Measurements from ENCODE around the gene SAMD4B. TPM values are rescaled to one million over a fixed set of nuclear protein-coding genes. Genes with fewer than 3 reads are reported as not detected.
"Not testable (repeated sequence)": the region's sequence is repeated elsewhere in the genome, so short reads cannot be mapped to it uniquely, and the experiment has no call there.

Gene SAMD4B
- total RNA-seq, 1 experiment from 2014 or later: 126 TPM

- no peak for DNase-seq (ENCODE audit: low read depth)
Measured at GRCh38 chr19:39335168-39335548, 7.1 kb upstream of the SAMD4B start.

DNA sequence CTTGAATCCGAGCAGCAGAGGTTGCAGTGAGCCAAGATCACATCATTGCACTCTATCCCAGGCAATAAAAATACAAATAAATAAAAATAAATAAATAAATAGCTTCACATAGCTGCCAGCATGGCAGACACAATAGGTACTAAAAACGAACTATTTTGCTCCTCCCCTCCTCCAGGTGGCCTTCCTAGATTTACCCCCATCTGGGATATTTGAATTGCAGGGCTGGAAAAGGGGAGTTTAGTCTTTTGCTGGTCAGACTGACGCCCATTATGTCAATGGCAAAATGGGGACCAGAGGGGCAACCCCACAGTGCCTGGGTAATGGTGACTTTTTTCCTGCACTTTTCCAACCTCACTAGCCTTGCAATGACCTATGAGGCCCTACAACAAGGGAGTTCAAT is 5.7 kb upstream of the SAMD4B start:
- DNase-seq (ENCODE audit: low read depth): no peak

- DNase-seq (ENCODE audit: low read depth): no peak
Measured at GRCh38 chr19:39339674-39340073, 2.5 kb upstream of the SAMD4B start.

DNA sequence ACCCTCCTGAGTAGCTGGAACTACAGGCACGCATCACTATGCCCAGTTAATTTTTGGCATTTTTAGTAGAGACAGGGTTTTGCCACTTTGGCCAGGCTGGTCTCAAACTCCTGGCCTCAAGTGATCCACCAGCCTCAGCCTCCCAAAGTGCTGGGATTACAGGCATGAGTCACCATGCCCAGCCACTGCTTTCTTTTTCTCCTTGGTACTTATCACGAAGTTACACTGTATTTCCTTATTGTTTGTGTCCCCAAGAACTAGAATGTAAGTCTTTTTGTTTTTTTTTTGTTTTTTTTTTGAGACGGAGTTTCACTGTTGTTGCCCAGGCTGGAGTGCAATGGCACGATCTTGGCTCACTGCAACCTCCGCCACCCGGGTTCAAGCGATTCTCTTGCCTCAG is 2.1 kb upstream of the SAMD4B start:
- DNase-seq (ENCODE audit: low read depth): not testable (repeated sequence)

DNA sequence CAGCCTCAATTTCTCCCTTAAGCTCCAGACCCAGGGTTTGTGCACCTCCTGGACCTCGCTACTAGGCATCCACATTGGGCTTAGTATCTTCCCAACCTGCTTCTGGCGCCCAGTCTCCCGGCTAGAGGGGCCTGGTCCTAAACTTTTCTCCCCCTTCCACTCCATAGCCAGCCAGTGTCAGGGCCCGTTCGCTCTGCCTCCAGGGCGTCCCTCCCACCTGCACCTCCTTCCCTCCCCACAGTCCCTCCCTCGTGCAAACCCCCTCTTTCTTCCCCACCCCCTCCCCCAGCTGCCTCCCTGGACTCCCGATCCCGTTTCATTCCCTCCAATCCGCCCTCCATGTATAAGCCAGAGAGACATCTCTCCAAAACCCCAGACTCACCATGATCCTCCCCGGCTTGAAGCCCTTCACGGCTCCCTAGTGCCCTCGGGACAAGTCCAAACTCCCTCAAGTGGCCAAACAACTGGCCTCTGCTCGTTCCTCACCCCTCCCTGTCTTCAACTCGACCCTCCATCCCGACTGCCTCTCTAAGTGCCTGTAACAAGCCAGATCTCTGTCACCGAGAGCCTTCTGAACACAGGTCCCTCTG is 997 bp upstream of the SAMD4B start:
- peak; percentile 36 for DNase-seq (ENCODE audit: low read depth)

GRCh38 chr19:39342647-39343305 is 555 bp downstream of the SAMD4B start:
- DNase-seq (ENCODE audit: low read depth): no peak

DNA sequence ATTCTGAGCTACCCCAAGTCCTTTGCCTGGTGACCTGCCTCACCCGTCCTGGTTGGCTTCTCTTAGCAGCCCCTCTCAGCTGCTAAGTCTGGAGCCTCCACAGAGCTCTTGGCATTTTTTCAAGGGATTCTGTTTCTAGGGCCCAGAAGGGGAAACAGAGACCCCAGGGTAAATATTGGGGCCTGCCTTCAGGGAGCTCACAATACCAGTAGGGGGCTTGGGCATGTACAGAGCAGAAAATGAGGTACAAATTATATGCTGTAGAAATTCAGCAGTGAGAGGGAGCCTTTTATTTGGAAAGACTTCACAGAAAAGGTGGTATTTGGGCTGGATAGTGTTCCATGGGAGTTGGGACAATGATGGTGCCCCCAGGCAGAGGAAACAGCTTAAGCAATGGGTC is 3.7 kb downstream of the SAMD4B start:
- DNase-seq (ENCODE audit: low read depth): no peak

DNA sequence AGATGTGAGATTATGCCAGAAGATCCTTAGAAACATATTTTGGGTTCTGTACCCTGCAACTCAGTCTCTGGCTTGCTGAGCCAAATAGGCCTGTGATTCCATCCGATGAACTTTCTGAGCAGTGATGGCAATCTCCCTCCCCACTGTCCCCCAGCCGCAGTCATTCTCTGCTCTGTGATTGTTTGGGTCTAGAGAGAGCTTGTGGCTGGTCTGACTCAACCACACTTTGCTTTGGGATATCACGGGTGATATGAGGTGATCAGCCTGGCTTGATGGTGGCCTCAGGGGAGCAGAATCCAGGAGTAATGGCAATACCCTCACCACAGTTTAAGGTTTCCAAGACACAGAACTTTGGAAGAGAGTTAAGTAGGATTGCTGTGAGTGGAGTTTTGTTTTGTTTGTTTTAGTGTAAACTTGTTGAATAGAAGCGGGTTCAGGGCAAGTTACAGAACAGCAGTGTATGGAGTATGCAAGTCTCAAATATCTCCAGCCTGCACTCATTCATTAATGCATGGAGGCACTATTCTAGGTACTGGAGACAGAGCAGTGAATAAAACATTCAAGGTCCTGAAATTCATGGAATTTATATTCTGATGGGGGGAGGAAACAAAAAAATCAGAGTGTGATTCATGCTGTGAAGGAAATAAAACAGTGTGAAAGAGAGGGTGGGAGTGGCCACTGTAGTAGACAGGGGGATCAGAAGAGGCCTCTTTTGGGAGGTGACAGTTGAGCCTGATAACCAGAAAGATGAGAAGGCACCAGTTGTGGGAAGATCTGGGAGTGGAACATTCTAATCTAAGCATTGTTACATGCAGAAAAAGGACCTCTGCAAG is 5.3 kb downstream of the SAMD4B start:
- peak; percentile 44 for DNase-seq (ENCODE audit: low read depth)

DNA sequence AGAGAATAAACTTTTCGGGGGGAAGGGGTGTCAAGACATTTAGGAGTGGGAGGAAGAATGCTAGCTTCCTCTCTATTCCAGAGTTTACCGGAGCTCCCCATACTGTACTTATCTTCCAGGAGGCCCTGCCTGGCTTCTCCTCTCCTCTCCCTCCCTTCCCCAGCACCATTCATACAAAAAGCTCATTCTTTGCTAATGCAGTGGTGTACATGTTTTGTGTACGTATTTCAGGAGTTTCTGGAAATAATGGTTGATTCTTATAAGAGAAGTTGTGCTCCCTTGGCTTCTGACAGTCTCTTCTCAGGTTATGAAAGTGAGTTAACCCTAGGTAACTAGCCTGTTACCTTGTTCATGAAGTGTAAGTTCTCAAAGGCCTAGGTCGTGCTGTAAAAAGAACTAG is 7.1 kb downstream of the SAMD4B start:
- no peak for DNase-seq (ENCODE audit: low read depth)

DNA sequence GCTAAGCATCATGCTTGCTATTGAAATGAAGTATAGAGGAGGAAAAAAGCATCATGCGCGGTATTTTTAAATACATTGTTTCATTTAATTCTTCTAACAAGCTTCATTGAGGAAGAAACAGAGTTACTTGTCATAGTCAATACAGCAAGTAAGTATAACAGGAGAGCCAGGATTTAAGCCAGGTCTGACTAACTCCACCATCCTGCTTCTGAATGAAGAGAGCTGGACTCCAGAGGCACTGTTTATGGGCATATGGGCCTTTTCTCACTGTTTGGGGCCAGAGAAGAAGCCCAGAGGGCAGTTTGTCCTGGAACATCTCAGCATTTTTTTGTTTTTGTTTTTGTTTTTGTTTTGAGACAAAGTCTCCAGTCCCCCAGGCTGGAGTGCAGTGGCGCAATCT is 7.9 kb downstream of the SAMD4B start:
- no peak for DNase-seq (ENCODE audit: low read depth)

GRCh38 chr19:39351537-39352064 is 9.4 kb downstream of the SAMD4B start:
- peak; percentile 83 for DNase-seq (ENCODE audit: low read depth)

GRCh38 chr19:39352381-39353255 is 10.4 kb downstream of the SAMD4B start:
- DNase-seq (ENCODE audit: low read depth): peak; percentile 95

DNA sequence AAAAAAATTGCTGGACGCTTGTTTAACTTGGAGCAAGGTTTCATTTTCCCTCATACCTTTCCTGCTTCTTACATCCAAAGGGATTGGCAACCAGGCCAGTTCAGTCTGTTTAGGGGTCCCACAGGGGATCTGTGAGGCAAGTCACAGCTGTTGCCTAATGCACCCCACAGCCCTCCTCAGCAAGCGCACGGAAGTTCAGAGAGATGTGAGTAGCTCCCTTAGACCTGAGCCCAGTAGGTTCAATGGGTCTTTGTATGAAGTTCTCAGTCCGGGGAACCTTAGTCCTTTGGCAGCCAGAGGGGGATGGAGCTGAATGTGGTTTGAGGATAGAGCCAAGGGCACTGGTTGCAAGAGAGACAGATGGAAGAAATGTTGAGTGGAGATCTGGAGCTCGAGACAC is 13.0 kb downstream of the SAMD4B start:
- no peak for DNase-seq (ENCODE audit: low read depth)

DNA sequence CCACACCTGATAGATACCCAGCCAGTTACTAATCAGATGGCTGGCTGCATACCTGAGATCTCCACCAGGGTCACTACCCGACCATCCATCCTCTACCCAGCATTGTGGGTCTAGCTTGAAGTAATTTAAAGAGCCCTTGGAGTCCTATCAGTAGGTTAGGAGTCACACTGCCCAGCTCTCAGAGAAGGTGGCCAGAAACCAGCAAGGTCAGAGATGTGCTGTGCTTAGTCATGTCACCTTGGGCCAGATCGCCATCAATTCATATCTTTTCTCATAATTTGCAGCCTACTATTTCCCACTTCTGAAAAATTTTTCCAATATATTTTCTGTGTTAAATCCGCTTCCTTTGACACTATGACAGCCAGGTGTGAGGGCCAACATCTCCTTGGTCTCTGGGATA is 13.9 kb downstream of the SAMD4B start:
- no peak for DNase-seq (ENCODE audit: low read depth)

DNA sequence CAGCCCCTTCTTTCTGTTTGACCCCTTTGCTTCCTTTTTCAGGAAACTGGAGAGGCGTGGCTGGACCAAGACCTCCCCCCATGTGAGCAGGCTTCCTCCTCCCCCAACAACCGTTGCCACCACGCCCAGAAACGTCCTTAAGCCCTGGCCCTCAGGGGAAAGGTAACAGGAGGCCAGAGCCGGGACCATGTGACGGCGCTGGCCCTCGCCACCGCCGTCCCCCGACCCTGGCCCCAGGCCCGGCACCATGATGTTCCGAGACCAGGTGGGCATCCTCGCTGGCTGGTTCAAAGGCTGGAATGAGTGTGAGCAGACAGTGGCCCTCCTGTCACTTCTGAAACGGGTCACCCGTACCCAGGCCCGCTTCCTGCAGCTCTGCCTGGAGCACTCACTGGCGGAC is 14.4 kb downstream of the SAMD4B start:
- no peak for DNase-seq (ENCODE audit: low read depth)

GRCh38 chr19:39359026-39359425 is 16.8 kb downstream of the SAMD4B start:
- no peak for DNase-seq (ENCODE audit: low read depth)

- DNase-seq (ENCODE audit: low read depth): no peak
Measured at GRCh38 chr19:39360599-39360998, 18.4 kb downstream of the SAMD4B start.

- peak; percentile 59 for DNase-seq (ENCODE audit: low read depth)
Measured at GRCh38 chr19:39362682-39363657, 20.7 kb downstream of the SAMD4B start.

DNA sequence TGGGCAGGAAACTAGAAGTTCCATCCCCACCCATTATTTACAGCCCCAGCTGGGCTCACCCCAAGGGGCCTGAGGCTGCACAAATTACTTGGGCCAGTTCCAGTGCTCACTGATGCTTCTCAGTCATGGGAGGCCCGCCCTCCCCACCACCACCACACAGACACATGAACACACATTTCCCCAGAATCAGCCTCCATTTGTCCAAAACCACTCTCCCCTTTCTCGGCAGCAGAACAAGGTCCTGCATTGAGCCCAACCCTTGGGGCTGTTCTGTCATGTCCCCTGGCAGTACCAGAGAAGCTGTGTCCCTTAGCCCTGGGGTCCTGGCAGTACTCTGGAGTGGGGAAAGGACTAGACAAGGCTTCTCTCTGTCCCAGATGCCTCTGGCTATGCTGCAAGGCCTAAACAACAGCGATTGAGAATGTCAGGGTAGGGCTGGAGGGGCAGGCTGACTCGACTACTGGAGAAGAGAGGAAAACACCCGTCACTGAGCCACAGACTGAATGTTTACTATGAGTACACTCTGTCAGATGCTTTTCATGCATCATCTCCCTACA is 21.8 kb downstream of the SAMD4B start:
- no peak for DNase-seq (ENCODE audit: low read depth)

DNA sequence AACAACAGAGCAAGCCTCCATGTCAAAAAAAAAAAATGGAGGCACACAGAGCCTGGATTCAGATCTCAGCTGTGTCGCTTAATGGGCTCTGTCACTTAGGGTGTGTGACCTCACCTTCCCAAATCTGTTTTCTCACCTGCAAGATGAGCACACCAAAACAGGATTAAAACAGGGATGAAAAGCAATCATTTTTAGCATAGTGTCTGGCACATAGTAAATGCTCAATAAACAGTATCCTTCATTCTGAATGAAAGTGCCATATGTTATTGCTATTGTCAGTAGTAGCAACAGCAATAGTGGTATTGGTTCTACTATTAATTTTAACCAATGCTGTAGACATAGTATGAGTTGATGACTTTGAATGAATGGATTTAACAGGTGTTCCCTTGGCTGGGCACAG is 23.3 kb downstream of the SAMD4B start:
- DNase-seq (ENCODE audit: low read depth): no peak
